GM19328 (cell line): ENCODE results near the gene MC3R.
"Not testable (repeated sequence)": the region's sequence is repeated elsewhere in the genome, so short reads cannot be mapped to it uniquely, and the experiment has no call there.

Experiments used
- ATAC-seq: cut with Tn5 transposase; IDR thresholded peaks from one replicate; pipeline ENCODE4 v1.9.1; 2021; ENCODE audit warnings: mild to moderate bottlenecking, moderate library complexity; ENCODE audit not compliant: unreplicated experiment

Gene MC3R

GRCh38 chr20:56247954-56248782 lies at the start of gene MC3R:
TSS of gene MC3R (plus strand) at chr20:56248732. CDS start at chr20:56248844, 112 bp downstream.
- ATAC-seq, result peak; percentile 68

GRCh38 chr20:56200456-56200855 lies 48.1 kb upstream of the MC3R start:
- ATAC-seq, result no peak

GRCh38 chr20:56202493-56203077 lies 45.9 kb upstream of the MC3R start:
- ATAC-seq, result no peak

- ATAC-seq, result no peak
Measured at GRCh38 chr20:56204206-56204605, 44.3 kb upstream of the MC3R start.

GRCh38 chr20:56205346-56205745 lies 43.2 kb upstream of the MC3R start:
- ATAC-seq, result no peak

- ATAC-seq, result no peak
Measured at GRCh38 chr20:56207656-56208055, 40.9 kb upstream of the MC3R start.

GRCh38 chr20:56208121-56208520 lies 40.4 kb upstream of the MC3R start:
- ATAC-seq, result no peak

- ATAC-seq, result no peak
Measured at GRCh38 chr20:56211051-56211450, 37.5 kb upstream of the MC3R start.

- no peak for ATAC-seq
Measured at GRCh38 chr20:56212091-56212490, 36.4 kb upstream of the MC3R start.

GRCh38 chr20:56213321-56213720 lies 35.2 kb upstream of the MC3R start:
- no peak for ATAC-seq

- ATAC-seq, result no peak
Measured at GRCh38 chr20:56215115-56215514, 33.4 kb upstream of the MC3R start.

GRCh38 chr20:56217829-56218228 lies 30.7 kb upstream of the MC3R start:
- ATAC-seq, result no peak

GRCh38 chr20:56221186-56221585 lies 27.3 kb upstream of the MC3R start:
- not testable (repeated sequence) for ATAC-seq

GRCh38 chr20:56222201-56222600 lies 26.3 kb upstream of the MC3R start:
- ATAC-seq, result no peak

GRCh38 chr20:56222945-56223344 lies 25.6 kb upstream of the MC3R start:
- no peak for ATAC-seq

- no peak for ATAC-seq
Measured at GRCh38 chr20:56223352-56223751, 25.2 kb upstream of the MC3R start.

- ATAC-seq, result no peak
Measured at GRCh38 chr20:56228021-56228420, 20.5 kb upstream of the MC3R start.

GRCh38 chr20:56229812-56230211 lies 18.7 kb upstream of the MC3R start:
- ATAC-seq, result no peak

GRCh38 chr20:56234110-56234509 lies 14.4 kb upstream of the MC3R start:
- ATAC-seq, result no peak

- ATAC-seq, result no peak
Measured at GRCh38 chr20:56237335-56237734, 11.2 kb upstream of the MC3R start.

- ATAC-seq, result no peak
Measured at GRCh38 chr20:56244259-56244658, 4.3 kb upstream of the MC3R start.

- ATAC-seq, result no peak
Measured at GRCh38 chr20:56245761-56246160, 2.8 kb upstream of the MC3R start.
